Measurements from ENCODE around the gene RARB.

Gene RARB

DNA sequence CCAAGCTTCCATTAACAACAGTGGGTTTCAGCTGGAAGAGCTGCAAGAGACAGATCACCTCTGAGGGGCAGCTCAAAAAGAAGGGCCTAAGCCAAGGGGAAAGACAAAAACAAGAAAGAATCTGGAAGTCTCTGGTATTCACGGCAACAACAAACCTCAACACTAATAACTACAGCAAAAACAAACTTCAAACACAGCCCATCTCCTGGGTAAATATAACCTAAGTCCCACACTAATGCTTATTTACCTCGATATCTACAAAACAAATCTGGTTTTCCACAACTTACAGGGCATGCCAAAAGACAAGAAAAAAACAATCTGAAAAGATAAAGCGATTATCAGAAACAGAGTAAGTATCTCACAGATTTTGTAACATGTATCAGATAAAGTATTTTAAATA lies 207.0 kb downstream of the RARB start:
- H3K4me3 ChIP-seq (ENCODE audit: low read depth, low read length): no peak overlapping the region
- TF ChIP-seq KLF16 (tag by site-specific recombination; IDR thresholded peaks at IDR 0.05): no peak
- TF ChIP-seq ZNF391 (tag by site-specific recombination; IDR thresholded peaks at IDR 0.05; ENCODE audit: borderline replicate concordance, low read depth): no peak
- TF ChIP-seq SCRT1 (tag by site-specific recombination; IDR thresholded peaks at IDR 0.05; ENCODE audit: borderline replicate concordance): no peak
- no peak for TF ChIP-seq ZNF660 (tag by site-specific recombination; IDR thresholded peaks at IDR 0.05)
- ChIA-PET CTCF (no interaction called here), POLR2A (no interaction called here)
- no peak overlapping the region for H3K27ac ChIP-seq (ENCODE audit: extremely low read depth, low read depth, low read length)
- no peaks in the 10 kb centered on the region for H3K4me1 ChIP-seq (ENCODE audit: control insufficient read depth, insufficient read depth, low read length)
- H3K36me3 ChIP-seq (ENCODE audit: control insufficient read depth in 2 of 2, insufficient read depth in 1 of 2, low read length in 2 of 2): peaks cover 4 to 58% of the 10 kb centered on the region in 2 experiments; a peak in 2 of 3 replicates
- H3K9me3 ChIP-seq (ENCODE audit: control insufficient read depth, insufficient read depth, low read depth, low read length): no peaks in the 10 kb centered on the region
